Measurements from ENCODE around the gene SMPD3. TPM values are rescaled to one million over a fixed set of nuclear protein-coding genes. Genes with fewer than 3 reads are reported as not detected.

SMPD3 gene
- total and polyA plus RNA-seq, 4 donors = 1.7 to 13.9 (median 5.0) TPM

DNA sequence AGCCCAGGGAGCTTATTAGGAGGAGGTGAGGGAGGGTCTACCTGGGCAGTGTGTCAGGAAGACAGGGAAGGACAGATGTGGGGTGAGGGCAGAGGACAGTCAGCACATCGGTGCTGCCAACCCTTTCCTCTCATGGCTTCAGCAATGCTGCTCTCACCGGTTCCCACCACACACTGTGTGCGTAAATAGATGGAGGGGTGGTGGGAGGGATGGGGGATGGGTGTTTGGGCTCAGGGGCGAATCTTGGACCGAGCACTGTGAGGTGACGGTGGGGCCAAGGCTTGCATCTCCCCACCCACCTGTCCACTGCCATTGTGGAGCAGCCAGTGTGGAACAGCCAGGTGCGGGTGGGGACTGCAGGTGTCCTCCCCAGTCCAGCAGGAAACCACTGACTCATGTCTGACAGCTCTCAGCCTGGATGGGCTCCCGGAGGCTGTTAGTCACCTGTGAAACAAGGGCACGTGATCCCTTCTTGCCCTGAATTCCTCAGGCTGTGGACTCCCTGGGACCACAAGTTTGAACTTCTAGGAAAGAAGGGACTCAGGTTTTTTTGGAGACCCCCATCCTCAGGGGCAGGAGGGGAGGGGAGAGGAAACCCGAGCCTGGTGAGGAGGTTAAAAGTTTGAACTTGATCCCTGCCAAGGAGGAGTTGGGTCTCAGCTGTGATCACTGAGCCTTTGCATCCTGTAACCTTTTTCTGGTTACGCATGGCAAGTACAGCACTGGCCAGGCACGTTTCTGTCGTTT is 42.7 kb upstream of the SMPD3 start:
- no peaks in the 10 kb centered on the region for H3K27me3 ChIP-seq (ENCODE audit: control insufficient read depth in 3 of 3, insufficient read depth in 3 of 3, low read length in 2 of 3)
- H3K4me1 ChIP-seq (ENCODE audit: control insufficient read depth in 5 of 5, insufficient read depth in 5 of 5, low read length in 5 of 5) = peaks cover 0 to 6% (median 0%) of the 10 kb centered on the region in 5 donors
- no peak overlapping the region for H3K9ac ChIP-seq (ENCODE audit: insufficient read depth in 1 of 2, low read length in 2 of 2)
- ATAC-seq (ENCODE audit: insufficient read depth, low FRiP score) (peak; percentile 53), DNase-seq (no peak)
- 68 to 77% methylated on average over 13 of the region's 13 CpGs for WGBS, 2 donors
- no peak overlapping the region for H3K4me3 ChIP-seq
- H3K9me3 ChIP-seq (ENCODE audit: control insufficient read depth in 4 of 4, insufficient read depth in 3 of 4, low read length in 3 of 4) = no peaks in the 10 kb centered on the region
- no peak overlapping the region for H3K27ac ChIP-seq (ENCODE audit: low read depth in 1 of 2, low read length in 1 of 2)
- H3K36me3 ChIP-seq (ENCODE audit: control insufficient read depth in 4 of 4, insufficient read depth in 4 of 4, low read length in 4 of 4) = no peaks in the 10 kb centered on the region
- TF ChIP-seq, protein P1, sequence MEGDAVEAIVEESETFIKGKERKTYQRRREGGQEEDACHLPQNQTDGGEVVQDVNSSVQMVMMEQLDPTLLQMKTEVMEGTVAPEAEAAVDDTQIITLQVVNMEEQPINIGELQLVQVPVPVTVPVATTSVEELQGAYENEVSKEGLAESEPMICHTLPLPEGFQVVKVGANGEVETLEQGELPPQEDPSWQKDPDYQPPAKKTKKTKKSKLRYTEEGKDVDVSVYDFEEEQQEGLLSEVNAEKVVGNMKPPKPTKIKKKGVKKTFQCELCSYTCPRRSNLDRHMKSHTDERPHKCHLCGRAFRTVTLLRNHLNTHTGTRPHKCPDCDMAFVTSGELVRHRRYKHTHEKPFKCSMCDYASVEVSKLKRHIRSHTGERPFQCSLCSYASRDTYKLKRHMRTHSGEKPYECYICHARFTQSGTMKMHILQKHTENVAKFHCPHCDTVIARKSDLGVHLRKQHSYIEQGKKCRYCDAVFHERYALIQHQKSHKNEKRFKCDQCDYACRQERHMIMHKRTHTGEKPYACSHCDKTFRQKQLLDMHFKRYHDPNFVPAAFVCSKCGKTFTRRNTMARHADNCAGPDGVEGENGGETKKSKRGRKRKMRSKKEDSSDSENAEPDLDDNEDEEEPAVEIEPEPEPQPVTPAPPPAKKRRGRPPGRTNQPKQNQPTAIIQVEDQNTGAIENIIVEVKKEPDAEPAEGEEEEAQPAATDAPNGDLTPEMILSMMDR (IDR thresholded peaks at IDR 0.05; ENCODE audit: control extremely low read depth, extremely low read depth) = no peak

DNA sequence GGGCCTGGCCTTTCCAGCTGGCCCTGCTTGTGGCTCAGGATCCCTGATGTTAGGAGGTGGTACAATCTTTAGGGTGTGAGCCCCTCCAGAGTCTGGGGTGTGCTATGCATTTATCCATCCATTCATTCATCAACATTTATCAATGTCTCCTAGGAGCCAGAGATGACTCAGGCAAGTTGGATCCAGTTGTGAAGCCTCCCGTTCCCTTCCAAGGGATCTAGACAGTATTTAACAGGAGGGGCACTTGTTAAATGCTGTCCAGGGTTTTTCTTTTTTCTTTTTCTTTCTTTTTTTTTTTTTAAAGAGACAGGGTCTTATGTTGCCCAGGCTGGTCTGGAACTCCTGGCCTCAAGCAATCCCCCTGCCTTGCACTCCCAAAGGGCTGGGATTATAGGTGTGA is 42.0 kb upstream of the SMPD3 start:
- H3K9ac ChIP-seq (ENCODE audit: insufficient read depth in 1 of 2, low read length in 2 of 2) = no peak overlapping the region
- H3K4me3 ChIP-seq = no peak overlapping the region
- H3K4me1 ChIP-seq (ENCODE audit: control insufficient read depth in 5 of 5, insufficient read depth in 5 of 5, low read length in 5 of 5) = peaks cover 0 to 6% (median 0%) of the 10 kb centered on the region in 5 donors
- DNase-seq = no peak
- H3K36me3 ChIP-seq (ENCODE audit: control insufficient read depth in 4 of 4, insufficient read depth in 4 of 4, low read length in 4 of 4) = no peaks in the 10 kb centered on the region
- H3K27me3 ChIP-seq (ENCODE audit: control insufficient read depth in 3 of 3, insufficient read depth in 3 of 3, low read length in 2 of 3) = no peaks in the 10 kb centered on the region
- 87 to 96% methylated on average over 1 of the region's 1 CpG for WGBS, 2 donors
- ATAC-seq (ENCODE audit: insufficient read depth, low FRiP score) = no peak
- no peaks in the 10 kb centered on the region for H3K9me3 ChIP-seq (ENCODE audit: control insufficient read depth in 4 of 4, insufficient read depth in 3 of 4, low read length in 3 of 4)
- no peak overlapping the region for H3K27ac ChIP-seq (ENCODE audit: low read depth in 1 of 2, low read length in 1 of 2)
- TF ChIP-seq, protein P1 (IDR thresholded peaks at IDR 0.05; ENCODE audit: control extremely low read depth, extremely low read depth) = no peak

DNA sequence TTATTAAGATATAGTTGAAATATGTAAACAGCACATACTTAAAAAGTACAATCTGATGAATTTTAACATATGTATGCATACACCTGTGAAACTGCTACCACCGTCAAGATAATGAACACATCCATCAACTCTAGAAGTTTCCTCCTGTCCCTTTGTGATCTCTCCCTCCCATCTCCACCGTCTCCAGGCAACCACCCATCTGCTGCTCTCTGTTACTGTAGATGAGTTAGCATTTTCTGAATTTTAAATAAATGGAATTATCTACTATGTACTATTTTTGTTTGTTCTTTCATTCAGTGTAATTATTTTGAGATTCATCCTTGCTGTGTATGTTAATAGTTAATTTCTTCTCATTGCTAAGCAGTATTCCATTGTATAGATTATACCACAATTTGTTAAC is 40.2 kb upstream of the SMPD3 start:
- DNase-seq (no peak), ATAC-seq (ENCODE audit: insufficient read depth, low FRiP score) (no peak)
- Histone ChIP-seq H3K9ac (ENCODE audit: insufficient read depth in 1 of 2, low read length in 2 of 2) (no peak overlapping the region), H3K4me3 (no peak overlapping the region), H3K36me3 (ENCODE audit: control insufficient read depth in 4 of 4, insufficient read depth in 4 of 4, low read length in 4 of 4) (no peaks in the 10 kb centered on the region), H3K9me3 (ENCODE audit: control insufficient read depth in 4 of 4, insufficient read depth in 3 of 4, low read length in 3 of 4) (no peaks in the 10 kb centered on the region), H3K4me1 (ENCODE audit: control insufficient read depth in 5 of 5, insufficient read depth in 5 of 5, low read length in 5 of 5) (peaks cover 0 to 6% (median 0%) of the 10 kb centered on the region in 5 donors), H3K27me3 (ENCODE audit: control insufficient read depth in 3 of 3, insufficient read depth in 3 of 3, low read length in 2 of 3) (no peaks in the 10 kb centered on the region), H3K27ac (ENCODE audit: low read depth in 1 of 2, low read length in 1 of 2) (no peak overlapping the region)
- TF ChIP-seq, protein P1 (IDR thresholded peaks at IDR 0.05; ENCODE audit: control extremely low read depth, extremely low read depth) = no peak
- 43 to 56% methylated on average over 2 of the region's 2 CpGs for WGBS, 2 donors

Data from lung (tissue), 12 donors.